ENCODE results near the gene GP1BB. TPM values are rescaled to one million over a fixed set of nuclear protein-coding genes. Genes with fewer than 3 reads are reported as not detected.

GP1BB gene
- total and polyA plus RNA-seq, 11 donors = 1.4 to 52.2 (median 10.7) TPM; not detected in 3

GRCh38 chr22:19760951-19761724 is 37.8 kb downstream of the GP1BB start:
- ATAC-seq = no peak
- Histone ChIP-seq H3K4me3 (peak overlapping the region in 5 of 12 donors; percentile 13 to 36 (median 28)), H3K4me1 (peaks cover 0 to 46% (median 18%) of the 10 kb centered on the region in 12 donors), H3K27ac (no peak overlapping the region), H3K9me3 (no peaks in the 10 kb centered on the region), H3K36me3 (no peaks in the 10 kb centered on the region), H3K27me3 (peaks cover 61 to 91% (median 85%) of the 10 kb centered on the region in 9 donors)
- DNase-seq = no peak
- 8 to 28% (median 13%) methylated on average over 14 to 117 of the region's 117 CpGs for WGBS, 4 donors
- TF ChIP-seq POLR2A (IDR thresholded peaks at IDR 0.05) (no peak), CTCF (IDR thresholded peaks at IDR 0.05) (no peak)
- intact Hi-C loops (cut with DNase I) = loop anchor here in 1 of 10 donors (5.0 kb wide), 1 partner anchor 91 kb away; the partner anchor contains the start of genes GNB1L and RTL10

GRCh38 chr22:19761725-19762567 is 38.6 kb downstream of the GP1BB start:
- ATAC-seq (no peak), DNase-seq (no peak)
- peaks cover 0 to 46% (median 16%) of the 10 kb centered on the region in 12 donors for H3K4me1 ChIP-seq
- TF ChIP-seq CTCF (IDR thresholded peaks at IDR 0.05) (no peak), POLR2A (IDR thresholded peaks at IDR 0.05) (no peak)
- no peaks in the 10 kb centered on the region for H3K9me3 ChIP-seq
- no peak overlapping the region for H3K27ac ChIP-seq
- intact Hi-C loops (cut with DNase I) = loop anchor here in 1 of 10 donors (5.0 kb wide), 1 partner anchor 90 kb away; the partner anchor contains the start of genes GNB1L and RTL10
- no peaks in the 10 kb centered on the region for H3K36me3 ChIP-seq
- no peak overlapping the region for H3K4me3 ChIP-seq
- peaks cover 56 to 91% (median 82%) of the 10 kb centered on the region in 9 donors for H3K27me3 ChIP-seq
- 78 to 87% (median 81%) methylated on average over 21 to 33 of the region's 33 CpGs for WGBS, 4 donors

- no peak for DNase-seq
- no peak overlapping the region for H3K4me3 ChIP-seq
- H3K36me3 ChIP-seq = no peaks in the 10 kb centered on the region
- 73 to 83% (median 77%) methylated on average over 25 to 34 of the region's 34 CpGs for WGBS, 4 donors
- TF ChIP-seq POLR2A (IDR thresholded peaks at IDR 0.05) (no peak), CTCF (IDR thresholded peaks at IDR 0.05) (no peak)
- ATAC-seq = no peak
- intact Hi-C loops (cut with DNase I) = loop anchor here in 1 of 10 donors (5.0 kb wide), 1 partner anchor 89 kb away; the partner anchor contains the start of genes GNB1L and RTL10
- no peaks in the 10 kb centered on the region for H3K9me3 ChIP-seq
- no peak overlapping the region for H3K27ac ChIP-seq
- H3K4me1 ChIP-seq = peaks cover 0 to 50% (median 21%) of the 10 kb centered on the region in 12 donors
- H3K27me3 ChIP-seq = peaks cover 57 to 91% (median 82%) of the 10 kb centered on the region in 9 donors
Measured at GRCh38 chr22:19762568-19763457, 39.5 kb downstream of the GP1BB start.
